ENCODE results near the gene ZNF142. TPM values are rescaled to one million over a fixed set of nuclear protein-coding genes. Genes with fewer than 3 reads are reported as not detected.
"Not testable (repeated sequence)": the region's sequence is repeated elsewhere in the genome, so short reads cannot be mapped to it uniquely, and the experiment has no call there.

Gene ZNF142, protein sequence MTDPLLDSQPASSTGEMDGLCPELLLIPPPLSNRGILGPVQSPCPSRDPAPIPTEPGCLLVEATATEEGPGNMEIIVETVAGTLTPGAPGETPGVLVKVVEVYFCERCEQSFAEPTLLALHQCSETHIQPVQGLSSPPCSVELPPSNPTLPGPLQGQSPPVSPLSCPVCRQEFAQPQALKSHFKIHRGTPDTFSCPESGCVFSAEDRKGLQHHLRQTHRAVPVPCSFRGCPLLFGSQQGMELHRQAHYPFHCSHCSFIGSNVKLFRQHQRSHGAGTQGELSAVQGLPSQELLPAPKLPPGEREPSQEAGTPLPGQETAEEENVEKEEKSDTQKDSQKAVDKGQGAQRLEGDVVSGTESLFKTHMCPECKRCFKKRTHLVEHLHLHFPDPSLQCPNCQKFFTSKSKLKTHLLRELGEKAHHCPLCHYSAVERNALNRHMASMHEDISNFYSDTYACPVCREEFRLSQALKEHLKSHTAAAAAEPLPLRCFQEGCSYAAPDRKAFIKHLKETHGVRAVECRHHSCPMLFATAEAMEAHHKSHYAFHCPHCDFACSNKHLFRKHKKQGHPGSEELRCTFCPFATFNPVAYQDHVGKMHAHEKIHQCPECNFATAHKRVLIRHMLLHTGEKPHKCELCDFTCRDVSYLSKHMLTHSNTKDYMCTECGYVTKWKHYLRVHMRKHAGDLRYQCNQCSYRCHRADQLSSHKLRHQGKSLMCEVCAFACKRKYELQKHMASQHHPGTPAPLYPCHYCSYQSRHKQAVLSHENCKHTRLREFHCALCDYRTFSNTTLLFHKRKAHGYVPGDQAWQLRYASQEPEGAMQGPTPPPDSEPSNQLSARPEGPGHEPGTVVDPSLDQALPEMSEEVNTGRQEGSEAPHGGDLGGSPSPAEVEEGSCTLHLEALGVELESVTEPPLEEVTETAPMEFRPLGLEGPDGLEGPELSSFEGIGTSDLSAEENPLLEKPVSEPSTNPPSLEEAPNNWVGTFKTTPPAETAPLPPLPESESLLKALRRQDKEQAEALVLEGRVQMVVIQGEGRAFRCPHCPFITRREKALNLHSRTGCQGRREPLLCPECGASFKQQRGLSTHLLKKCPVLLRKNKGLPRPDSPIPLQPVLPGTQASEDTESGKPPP (N-terminal part only)
- polyA plus RNA-seq (ENCODE audit: insufficient read length): 12.7 TPM

DNA sequence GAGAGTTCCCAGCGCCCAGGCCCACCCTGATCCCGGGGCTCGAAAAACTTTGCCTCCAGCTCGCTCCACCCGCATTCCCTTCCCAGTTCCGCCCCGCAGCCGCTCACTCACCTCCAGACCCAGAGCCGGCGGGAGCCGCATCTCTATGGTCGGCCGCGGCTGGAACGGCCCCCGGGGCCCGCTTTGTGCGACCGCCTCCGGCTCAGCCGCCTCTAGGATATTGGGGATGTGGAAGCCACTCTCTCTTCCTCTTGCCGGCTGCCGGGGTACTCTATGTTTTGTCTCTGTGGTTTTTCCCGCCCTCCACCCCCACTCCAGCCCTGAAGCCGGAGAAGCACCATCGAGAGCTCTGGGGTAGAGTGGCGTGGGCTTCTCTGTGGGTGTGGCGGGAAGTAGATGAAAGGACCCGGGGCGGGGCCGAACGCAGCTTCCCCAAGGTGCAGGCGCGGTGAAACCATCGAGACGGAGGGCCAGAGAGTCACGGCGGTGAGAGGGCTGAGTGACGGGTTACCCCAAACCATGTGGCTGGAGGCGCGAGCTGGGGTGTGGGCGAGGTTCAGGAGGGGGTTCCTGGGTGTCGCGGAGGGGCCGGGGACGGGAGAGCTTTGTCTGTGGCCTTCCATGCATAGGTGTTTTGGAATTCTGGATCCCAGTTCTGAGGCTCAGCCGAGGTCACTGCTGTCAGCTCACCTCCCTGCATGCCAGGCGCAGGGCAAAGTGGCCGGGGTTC is at the start of gene ZNF142, which contains the start of gene BCS1L:
TSS of gene ZNF142 (minus strand) at position 366 of the 730 bp plus-strand sequence. CDS start 3,194 bp downstream, outside the sequence.
TSS of gene BCS1L (plus strand) at position 426 of the 730 bp plus-strand sequence. CDS start 1,305 bp downstream, outside the sequence.
- DNase-seq (ENCODE audit: low read depth): peak; percentile 54

DNA sequence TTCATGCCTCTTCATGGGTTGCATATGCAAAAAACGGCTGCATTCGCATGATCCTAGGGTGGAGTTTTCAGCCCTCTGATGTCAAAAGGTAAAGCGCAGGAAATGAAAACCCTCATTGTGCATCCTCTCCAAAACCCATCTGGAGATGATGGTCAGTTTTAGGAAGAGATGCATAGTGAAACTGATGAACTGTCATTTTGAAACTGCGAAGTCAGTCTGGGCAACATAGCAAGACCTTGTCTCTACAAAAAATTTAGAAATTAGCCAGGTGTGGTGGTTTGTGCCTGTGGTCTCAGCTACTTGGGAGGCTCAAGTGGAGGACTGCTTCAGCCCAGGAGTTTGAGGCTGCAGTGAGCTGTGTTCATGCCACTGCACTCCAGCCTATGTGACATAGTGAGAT is 48.7 kb upstream of the ZNF142 start:
- DNase-seq (ENCODE audit: low read depth): no peak

DNA sequence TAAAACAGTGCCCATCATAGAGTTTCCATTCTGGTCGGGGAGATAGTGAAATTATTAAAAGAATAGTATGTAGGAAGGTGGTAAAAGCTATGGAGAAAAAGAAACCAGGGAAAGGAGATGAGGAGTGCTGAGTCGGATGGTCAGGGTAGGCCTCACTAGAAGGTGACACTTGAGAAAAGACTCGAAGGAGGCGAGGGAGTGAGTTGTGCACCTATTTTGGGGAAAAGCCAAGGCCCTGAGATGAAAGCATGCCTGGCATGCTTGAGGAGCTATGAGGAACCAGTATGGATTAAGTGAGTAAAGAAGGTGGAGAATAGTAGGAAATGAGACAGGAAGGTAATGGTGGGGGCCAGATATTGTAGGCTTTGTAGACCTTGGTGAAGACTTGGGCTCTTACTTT is 43.9 kb upstream of the ZNF142 start:
- DNase-seq (ENCODE audit: low read depth): no peak

DNA sequence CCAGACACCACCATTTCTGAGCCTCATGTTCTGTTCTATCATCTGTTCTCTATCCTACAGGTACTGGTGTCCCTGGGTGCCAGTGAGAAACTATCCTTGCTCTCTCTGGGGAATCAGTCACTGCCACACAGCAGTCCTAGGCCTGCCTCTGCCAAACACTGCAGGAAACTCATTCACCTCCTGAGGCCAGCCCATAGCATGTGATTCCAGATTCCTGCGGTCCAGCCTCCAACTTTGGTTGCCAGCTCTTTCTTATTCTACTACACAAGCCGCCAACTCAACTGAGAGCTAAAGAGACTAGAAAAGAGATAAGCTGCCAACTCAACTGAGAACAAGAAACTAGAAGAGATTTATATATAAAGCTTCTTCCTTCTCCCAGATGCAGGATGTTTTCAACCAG is 42.4 kb upstream of the ZNF142 start:
- no peak for DNase-seq (ENCODE audit: low read depth)

DNA sequence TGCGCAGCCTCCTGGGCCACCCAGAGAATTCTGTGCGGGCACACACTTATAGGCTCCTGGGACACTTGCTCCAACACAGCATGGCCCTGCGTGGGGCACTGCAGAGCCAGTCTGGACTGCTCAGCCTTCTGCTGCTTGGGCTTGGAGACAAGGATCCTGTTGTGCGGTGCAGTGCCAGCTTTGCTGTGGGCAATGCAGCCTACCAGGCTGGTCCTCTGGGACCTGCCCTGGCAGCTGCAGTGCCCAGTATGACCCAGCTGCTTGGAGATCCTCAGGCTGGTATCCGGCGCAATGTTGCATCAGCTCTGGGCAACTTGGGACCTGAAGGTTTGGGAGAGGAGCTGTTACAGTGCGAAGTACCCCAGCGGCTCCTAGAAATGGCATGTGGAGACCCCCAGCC is 39.5 kb upstream of the ZNF142 start:
- no peak for DNase-seq (ENCODE audit: low read depth)

DNA sequence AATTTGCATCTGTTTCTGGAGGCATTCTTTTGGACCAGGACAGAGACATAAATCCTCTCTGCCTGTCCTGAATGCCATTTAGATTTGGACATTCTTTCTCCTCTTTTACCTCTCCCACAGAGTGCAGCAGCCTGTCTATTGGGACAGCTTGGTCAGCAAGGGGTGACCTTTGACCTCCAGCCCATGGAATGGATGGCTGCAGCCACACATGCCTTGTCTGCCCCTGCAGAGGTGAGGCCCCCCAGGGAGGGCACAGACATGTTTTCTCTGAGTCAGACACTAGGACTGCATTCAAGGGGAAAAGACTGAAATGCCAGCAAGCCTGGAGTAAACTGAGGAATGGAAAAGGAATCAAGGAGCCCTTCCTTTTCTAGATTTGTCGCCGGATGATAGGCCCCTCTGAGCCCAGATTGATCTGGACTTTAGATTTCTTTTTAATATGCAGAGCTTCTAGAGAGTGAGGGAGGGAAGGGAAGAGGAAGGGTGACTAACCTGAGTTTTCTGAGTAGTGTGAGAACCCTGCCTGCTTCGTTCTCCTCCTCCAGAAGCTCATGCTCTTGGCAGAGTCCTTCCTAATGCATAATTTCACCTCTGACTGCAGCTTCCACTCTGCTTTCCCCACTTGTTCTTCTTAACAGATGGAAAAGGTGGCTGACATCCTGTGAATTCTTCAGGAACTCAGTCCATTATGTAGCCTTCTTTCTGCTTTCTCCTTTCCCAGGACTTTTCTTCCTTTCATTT is 35.2 kb upstream of the ZNF142 start:
- no peak for DNase-seq (ENCODE audit: low read depth)

DNA sequence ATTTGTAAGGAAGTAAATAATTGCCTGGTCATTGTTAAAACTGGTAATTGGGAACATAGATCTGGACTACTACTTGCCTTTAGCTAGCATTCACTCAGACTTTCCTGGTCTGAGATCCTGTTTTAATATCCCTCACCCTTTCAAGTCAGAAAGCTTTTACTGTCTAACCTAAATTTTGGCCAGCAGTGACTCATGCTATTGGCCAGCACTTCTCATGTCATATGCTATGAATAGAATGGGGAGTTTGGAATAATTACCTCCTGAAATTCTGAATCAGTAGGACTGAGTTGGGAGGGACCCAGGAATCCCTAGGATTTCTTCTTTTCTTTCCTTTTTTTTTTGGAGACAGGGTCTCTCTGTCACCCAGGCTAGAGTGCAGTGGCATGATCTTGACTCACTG is 31.8 kb upstream of the ZNF142 start:
- no peak for DNase-seq (ENCODE audit: low read depth)

DNA sequence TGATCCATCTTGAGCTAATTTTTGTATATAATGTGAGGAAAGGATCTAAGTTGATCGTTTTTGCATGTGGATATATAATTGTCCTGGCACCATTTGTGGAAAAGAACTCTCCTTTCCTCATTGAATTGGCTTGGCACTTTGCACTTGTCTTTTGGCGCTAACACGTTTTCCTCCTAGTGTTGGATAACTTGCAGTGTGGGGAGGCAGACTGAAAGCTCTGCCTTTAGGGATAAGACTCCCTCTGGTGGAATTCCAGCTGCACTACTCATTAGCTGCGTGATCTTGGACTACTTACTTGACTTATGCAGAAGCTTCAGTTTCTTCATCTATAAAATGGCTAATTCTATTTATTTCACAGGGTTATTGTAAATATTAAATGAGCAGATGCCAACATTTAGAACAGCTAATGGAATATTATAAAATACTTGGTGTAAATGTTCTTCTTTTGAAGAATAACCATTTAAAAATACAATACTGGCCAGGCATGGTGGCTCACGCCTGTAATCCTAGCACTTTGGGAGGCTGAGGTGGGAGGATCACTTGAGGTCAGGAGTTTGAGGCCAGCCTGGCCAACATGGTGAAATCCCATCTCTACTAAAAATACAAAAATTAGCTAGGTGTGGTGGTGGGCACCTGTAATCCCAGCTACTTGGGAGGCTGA is 28.1 kb upstream of the ZNF142 start:
- DNase-seq (ENCODE audit: low read depth): not testable (repeated sequence)

DNA sequence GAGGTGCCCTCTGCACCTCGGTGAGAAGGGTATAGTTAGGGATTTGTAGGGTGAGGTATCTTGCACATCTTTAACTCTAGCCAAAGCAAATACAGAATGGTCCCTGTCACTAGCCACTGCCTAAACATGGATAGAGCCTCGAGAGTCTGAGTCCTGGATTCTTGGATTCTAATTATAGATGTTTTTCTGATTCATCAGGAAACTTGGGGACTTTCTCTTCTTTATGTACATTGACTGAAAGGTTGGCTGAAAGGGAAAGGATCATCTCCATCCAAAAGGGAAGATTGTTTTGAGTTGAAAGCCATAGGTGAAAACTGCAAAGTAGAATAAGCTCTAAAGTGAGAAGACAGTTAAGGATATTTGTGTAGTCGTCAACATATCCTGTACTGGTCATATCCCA is 20.6 kb upstream of the ZNF142 start:
- no peak for DNase-seq (ENCODE audit: low read depth)

DNA sequence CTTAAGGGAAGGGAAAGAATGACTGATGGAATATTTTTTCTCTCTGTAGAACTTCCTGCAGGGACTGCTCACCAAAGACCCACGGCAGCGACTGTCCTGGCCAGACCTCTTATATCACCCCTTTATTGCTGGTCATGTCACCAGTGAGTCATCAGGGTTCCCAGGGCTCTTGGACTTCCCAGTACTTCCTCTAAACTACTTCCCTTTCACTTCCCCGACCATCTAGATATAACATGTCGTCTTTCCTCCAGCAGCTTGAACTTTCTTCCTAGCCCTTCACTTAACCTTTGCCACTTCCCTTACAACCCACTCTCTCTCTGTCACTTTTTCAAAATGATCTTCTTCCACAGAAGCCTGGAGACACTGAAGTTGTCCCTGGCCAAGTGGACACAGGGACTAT is 19.7 kb upstream of the ZNF142 start:
- no peak for DNase-seq (ENCODE audit: low read depth)

DNA sequence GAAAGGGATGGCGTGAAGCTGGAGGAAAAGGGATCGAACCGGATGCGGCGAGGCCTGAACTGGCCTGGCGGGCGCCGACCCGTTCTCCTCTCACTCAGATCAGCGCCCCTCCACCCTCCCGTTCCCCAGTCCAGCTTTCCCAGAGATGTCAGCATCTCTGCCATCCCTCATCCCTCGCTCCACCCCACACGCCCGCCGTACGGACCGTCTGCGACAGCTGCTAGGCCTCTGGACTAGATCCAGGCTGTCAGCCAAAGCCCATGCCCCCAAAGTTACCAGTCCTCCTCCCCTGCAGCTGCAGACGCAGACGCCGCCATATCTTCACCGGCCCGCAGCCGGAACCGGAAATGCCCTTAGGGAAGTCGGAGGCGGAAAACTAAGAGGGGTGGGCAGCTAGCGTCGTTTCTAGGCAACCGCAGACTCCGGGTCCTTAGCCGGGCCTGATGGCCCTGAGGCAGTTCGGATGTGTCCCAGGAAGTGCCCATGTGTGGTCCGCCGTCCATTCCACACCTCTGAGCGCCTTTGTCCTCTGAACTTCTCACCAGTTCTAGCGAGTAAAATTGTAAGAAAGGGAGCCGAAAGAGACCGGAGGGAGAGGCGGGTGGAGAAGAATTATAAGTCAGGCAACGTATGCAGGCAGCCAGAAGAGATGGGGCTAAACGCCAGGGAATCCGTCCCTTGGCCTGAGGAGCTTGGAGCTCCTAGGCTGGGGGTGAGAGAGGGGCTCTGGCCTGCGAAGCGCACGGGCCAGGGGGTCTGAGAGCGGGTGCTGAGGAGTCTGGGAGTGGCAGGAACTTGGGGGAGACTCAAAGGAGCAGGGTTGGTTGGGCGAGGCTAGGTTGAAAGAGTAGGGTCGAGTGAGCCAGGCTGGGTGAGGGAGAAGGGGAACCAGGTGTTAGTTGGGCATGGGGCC is 12.5 kb upstream of the ZNF142 start, which contains the start of the genes RNF25 and STK36:
TSS of gene RNF25 (minus strand) at position 349 of the 913 bp plus-strand sequence. CDS start at position 317, 32 bp downstream.
TSS of gene STK36 (plus strand) at position 433 of the 913 bp plus-strand sequence. CDS start 744 bp downstream, outside the sequence.
- DNase-seq (ENCODE audit: low read depth): peak; percentile 63

DNA sequence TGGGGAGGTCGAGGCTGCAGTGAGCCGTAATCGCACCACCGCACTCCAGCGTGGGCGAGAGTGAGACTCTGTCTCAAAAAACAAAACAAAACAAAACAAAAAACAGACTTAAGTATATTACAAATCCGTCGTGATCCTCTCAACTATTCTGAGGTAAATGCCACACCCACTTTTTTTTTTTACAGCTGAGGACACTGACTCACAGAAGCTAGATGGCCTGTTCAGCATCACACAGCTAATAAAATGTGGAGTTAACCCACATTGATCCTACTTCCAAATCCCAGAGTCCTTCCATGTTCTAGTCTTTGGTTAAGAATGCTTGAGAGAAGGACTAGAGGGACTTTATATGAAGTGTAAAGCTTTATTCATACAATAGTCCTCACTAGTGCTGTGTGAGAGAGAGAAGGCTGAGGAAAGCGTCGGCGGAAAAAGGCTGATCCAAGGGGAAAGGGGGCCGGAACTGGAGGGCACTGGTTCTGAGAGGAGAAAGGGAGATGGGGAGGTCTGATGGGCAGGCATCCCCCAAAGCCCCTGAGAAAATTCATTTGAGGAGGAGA is 11.8 kb upstream of the ZNF142 start:
- no peak for DNase-seq (ENCODE audit: low read depth)

DNA sequence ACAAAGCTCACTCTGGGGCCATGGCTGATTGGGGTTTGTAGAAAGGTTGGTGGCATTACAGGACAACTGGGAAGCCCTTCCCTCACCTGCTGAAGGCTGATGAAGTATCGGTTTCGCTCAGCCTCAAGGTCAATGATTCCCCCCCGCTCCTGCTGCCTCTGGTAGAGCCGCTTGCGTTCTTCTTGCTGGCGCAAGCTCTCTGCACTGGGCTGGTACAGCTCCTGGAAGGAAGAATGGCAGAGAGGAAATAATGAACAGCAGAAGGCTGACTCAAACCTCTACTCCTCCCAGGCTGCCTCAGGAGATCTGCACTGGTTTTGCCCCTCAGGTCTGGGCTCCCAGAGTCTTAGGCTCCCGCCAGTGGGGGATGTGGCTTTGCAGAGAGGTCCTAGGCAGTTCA is 5.2 kb upstream of the ZNF142 start:
- no peak for DNase-seq (ENCODE audit: low read depth)

DNA sequence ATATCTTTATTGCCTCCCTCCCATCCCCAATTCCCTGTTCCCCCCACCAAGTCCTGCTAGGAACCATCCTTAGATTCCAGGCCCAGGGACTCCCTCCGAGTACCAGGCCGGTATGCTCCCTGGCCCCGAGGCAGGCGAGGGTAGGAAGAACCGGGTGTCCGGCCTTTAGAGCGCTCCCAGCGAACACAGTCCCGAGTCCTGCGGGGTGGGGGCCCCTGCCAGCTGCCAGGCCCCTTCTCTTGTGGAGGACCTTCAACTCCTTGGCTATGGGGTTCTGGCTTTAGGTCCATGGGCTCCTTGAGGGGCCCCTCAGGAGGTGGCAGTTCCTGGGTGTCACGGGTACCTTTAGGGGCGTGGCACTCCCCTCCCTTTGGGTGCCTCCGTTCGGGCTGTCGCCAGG is 4.5 kb upstream of the ZNF142 start:
- no peak for DNase-seq (ENCODE audit: low read depth)

DNA sequence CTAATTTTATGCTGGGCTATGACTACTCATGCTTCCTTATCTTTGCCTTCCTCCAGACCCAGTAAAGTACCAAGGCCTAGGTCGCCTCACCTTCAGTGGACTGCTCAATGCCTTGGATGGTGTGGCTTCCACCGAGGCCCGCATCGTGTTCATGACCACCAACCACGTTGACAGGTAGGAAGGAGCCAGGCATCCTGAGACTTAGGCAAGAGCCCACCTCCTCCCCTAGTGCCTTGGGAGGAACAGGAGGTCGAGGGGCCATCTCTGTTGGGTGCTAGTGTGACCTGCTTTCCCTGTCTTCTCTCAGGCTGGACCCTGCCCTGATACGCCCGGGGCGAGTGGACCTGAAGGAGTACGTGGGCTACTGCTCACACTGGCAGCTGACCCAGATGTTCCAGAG is 3.4 kb upstream of the ZNF142 start:
- no peak for DNase-seq (ENCODE audit: low read depth)

DNA sequence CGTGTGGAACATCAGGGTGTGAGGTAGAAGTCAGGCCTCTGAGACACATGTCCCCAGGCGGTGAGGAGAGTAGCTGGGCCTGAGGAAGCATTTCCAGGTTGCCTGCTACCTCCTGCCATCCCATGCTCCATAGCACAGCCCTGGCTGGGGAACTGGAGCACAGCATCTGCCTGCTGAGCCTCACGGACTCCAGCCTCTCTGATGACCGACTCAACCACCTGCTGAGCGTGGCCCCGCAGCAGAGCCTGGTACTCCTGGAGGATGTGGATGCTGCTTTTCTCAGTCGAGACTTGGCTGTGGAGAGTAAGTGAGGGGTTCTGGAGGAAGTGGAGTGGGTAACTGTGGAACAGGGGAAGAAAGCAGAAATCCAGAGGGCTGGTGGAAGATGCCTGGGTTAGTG is 3.0 kb upstream of the ZNF142 start:
- DNase-seq (ENCODE audit: low read depth): no peak

DNA sequence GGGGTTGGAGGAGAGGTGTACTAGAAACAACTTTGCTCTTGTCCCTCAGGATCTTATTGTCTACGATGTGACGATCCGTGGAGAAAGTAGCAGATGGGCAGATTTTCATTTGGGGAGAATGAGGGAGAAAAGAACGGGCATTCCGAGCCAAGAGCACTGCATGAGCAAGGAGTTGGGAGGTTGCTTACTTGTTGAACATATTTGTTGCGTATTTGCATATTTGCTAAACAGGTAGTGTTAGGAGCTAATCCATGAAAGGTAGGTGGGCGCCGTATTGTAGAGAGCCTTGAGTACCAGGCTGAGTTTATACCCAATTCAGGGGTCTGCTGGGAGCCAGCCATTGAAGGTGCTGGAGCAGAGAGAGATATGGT is 550 bp upstream of the ZNF142 start:
- DNase-seq (ENCODE audit: low read depth): no peak

DNA sequence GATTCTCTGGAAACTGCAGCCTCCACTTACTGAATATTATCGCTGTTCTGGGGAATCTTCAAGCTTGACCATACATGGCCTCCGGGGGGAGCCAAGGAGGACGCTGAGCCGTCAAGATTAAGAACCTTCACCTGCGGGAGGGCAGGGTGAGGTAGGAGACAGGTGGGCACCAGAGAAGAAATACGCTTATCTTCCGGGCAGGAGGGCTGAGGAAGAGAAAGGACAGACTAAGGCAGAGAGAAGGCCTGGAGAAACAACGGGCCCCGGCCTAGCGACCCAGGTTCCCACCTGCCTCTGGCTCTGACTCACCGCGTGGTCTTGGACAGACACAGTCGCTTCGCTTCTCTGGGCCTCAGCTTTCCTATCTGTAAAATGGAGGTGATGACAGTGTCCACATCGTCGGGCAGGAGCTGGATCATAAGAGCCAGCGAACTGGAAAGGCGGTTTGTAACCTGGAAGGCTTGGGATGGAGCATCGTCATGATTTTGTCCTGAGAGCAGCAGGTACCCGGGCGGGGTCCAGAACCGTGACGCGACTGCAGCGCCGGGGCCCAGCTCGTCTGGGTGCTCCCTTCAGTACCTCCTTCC is 659 bp downstream of the ZNF142 start:
- DNase-seq (ENCODE audit: low read depth): no peak
